AG20443 (cell line): ENCODE results near the gene ACTMAP.
"Not testable (repeated sequence)": the region's sequence is repeated elsewhere in the genome, so short reads cannot be mapped to it uniquely, and the experiment has no call there.

ENCODE experiments used
- DNase-seq: peaks from one replicate; pipeline ENCODE4 v3.0.0; 2012; ENCODE audit warnings: low spot score, mixed read lengths

ACTMAP gene

GRCh38 chr19:40776364-40776763, 26.1 kb upstream of the ACTMAP start:
- no peak for DNase-seq

DNA sequence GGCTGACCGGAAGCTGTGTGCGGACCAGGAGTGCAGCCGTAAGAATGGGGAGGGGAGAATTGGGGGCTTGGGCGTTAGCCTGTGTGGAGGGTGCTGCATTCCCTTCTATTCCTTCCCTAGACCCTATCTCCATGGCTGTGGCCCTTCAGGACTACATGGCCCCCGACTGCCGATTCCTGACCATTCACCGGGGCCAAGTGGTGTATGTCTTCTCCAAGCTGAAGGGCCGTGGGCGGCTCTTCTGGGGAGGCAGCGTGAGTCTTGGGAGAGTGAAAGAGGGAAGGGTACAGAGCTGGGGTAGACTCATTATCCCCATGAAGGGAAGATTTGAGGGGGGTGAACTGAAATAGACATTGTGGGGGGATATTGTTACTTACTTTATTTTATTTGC, 25.4 kb upstream of the ACTMAP start:
- DNase-seq, result no peak

DNA sequence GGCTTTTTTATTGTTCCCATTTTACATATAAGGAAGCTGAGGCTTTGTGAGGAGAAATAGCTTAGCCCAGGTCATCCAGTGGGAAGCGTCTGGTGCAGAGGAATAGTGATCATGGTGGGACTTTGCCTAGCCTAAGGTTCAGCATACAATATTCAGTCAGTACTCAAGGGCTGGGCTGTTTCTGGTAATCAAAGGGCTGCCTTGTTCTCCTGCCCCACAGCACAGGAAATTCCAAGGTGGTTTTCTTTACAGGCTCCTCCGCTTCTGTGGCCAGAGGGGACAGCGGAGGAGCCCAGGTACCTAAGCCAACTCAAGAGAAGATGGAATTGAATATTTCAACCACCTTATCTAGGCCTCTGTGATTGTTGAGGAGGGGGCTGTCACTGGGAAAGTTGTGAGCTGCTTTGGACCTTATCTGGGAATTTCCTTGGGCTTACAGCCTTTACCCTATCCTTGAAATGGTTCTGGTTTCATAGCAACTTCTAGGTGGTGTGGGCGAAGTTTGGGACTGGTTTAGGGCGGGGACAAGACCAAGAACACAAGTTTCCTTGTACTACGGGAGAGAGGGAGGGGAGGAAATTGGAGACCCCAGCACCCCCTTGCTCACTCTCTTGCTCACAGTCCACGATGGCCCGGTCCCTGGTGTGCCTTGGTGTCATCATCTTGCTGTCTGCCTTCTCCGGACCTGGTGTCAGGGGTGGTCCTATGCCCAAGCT, 24.8 kb upstream of the ACTMAP start, which contains the start of gene MIA:
TSS of gene MIA (plus strand) at position 606 of the 716 bp plus-strand sequence. CDS start at position 628, 22 bp downstream.
- no peak for DNase-seq

DNA sequence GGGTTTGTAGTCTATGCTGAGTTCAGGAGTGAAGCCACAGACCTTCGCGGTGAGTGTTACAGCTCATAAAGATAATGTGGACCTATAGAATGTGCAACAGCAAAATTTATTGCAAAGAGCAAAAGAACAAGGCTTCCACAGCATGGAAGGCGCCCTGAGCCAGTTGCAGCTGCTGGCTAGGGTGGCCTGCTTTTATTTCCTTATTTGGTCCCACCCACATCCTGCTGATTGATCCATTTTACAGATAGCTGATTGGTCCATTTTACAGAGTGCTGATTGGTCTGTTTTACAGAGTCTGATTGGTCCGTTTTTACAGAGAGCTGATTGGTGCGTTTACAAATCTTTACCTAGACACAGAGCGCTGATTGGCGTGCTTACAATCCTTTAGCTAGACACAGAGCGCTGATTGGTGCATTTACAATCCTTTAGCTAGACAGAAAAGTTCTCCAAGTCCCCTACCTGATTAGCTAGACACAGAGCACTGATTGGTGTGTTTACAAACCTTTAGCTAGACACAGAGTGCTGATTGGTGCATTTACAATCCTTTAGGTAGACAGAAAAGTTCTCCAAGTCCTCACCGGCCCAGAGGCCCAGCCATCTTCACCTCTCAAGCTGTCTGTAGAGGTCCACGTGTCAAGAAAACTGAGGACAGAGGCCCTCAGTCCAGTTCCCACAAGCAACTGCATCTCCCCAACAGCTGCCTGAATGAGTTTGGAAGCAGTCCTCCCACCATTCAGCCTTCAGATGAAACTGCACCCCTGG, 21.0 kb upstream of the ACTMAP start:
- DNase-seq, result not testable (repeated sequence)

DNA sequence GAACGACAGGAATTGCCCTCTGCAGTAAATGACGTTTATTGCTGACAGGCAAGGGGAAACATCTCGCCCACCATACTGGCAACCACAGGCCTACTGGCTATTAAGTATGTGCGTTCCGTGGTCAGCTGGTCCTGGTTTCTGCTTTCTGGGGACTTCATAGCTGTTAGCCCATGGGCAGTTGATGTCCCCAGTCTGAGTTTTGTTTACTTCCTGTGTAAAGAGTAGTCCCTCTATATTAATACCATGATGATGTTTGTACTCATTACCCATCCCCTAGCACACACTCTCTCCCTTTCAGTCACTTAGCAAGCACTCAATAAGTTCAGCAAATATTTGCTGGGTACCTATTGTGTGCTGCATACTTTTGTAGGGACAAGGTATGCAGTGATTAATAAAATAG, 18.6 kb upstream of the ACTMAP start:
- DNase-seq, result no peak

GRCh38 chr19:40766385-40766784, 16.1 kb upstream of the ACTMAP start:
- DNase-seq, result not testable (repeated sequence)

GRCh38 chr19:40763963-40764362, 13.7 kb upstream of the ACTMAP start:
- no peak for DNase-seq

- no peak for DNase-seq
Measured at GRCh38 chr19:40763526-40763925, 13.2 kb upstream of the ACTMAP start.

- no peak for DNase-seq
Measured at GRCh38 chr19:40762754-40763470, 12.6 kb upstream of the ACTMAP start.

DNA sequence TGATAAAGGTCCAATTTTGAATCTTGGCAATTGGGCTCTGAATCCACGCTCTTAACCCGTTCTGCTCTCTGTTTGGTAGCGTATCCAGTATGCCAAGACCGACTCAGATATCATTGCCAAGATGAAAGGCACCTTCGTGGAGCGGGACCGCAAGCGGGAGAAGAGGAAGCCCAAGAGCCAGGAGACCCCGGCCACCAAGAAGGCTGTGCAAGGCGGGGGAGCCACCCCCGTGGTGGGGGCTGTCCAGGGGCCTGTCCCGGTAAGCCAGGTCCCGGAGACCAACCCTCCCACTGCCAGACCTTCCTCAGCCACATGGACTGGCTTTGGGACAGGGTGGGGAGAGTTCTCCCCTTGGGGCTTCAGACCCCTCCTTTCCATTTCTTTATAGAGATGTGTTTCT, 9.1 kb upstream of the ACTMAP start:
- DNase-seq, result no peak

DNA sequence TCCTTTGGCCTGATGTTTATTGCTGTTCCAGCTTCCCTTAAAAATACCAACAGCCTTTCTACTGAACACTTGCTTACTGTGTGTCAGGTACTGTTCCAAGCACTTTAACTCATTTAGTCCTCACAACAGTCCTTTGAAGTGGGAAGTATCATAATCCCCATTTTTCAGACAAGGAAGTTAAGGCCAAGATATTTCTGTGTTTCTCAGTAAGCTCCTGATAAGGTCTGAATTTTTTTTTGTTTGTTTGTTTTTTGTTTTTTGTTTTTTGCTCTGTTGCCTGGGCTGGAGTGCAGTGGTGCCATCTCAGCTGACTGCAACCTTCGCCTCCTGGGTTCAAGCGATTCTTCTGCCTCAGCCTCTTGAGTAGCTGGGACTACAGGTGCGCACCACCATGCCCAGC, 8.2 kb upstream of the ACTMAP start:
- no peak for DNase-seq

- no peak for DNase-seq
Measured at GRCh38 chr19:40756502-40757110, 6.3 kb upstream of the ACTMAP start.

DNA sequence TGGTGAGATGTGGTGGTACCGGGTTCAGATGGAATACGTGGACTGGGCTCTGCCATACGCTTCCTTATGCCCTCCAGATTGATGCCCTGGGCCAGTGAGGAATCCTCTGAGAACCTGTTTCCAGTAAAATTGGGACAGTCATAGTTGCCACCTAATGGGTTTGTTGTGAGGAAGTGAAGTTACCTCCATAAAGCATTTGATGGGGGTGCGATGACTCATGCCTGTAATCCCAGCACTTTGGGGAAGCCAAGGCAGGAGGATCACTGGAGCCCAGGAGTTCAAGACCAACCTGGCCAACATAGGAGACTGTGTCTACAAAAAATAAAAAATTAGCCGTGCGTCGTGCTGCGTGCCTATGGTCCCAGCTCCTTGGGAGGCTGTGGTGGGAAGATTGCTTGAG, 5.5 kb upstream of the ACTMAP start:
- no peak for DNase-seq

DNA sequence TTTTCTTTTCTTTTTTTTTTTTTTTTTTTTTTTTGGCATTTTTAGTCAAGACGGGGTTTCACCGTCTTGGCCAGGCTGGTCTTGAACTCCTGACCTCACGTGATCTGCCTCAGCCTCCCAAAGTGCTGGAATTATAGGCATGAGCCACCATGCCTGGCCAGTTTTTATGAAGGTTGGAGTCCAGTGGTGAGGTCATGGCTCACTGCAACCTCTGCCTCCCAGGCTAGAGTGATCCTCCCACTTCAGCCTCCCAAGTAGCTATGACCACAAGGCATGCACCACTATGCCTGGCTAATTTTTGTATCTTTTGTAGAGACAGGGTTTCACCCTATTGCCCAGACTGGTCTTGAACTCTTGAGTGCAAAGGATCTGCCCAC, 5.0 kb upstream of the ACTMAP start:
- no peak for DNase-seq

DNA sequence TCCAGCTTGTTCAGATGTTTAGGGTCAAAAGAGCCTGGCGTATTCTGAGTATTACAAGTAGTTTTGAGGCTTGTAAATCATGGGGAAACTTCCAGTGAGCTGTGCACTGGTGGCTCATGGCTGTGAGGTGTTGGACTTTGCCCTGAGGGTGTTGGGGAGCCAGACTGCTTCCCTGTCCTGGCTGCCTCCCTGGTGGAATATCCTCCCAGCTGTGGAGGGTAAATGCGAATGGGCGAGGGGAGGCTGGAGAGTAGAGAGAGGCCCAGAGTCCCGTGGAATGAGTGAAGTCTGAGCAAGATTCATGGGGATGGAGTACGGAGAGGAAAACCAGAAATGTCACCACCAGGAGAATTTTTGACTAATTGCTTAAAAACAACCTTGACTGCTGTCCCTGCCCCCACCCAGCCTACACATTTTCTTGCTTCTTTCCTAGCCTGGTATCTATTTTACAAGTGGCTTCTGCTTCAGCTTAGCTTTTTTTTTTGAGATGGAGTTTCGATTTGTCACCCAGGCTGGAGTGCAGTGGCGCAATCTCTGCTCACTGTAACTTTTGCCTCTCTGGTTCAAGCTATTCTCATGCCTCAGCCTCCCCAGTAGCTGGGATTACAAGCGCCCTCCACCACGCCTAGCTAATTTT, 4.5 kb upstream of the ACTMAP start:
- DNase-seq, result no peak

- DNase-seq, result no peak
Measured at GRCh38 chr19:40752257-40752781, 2.0 kb upstream of the ACTMAP start.

GRCh38 chr19:40750874-40751537, 729 bp upstream of the ACTMAP start, which contains the start of gene SNRPA:
Gene SNRPA (plus strand): TSS chr19:40751203. CDS start chr19:40751409, 206 bp downstream.
- peak; percentile 96 for DNase-seq

DNA sequence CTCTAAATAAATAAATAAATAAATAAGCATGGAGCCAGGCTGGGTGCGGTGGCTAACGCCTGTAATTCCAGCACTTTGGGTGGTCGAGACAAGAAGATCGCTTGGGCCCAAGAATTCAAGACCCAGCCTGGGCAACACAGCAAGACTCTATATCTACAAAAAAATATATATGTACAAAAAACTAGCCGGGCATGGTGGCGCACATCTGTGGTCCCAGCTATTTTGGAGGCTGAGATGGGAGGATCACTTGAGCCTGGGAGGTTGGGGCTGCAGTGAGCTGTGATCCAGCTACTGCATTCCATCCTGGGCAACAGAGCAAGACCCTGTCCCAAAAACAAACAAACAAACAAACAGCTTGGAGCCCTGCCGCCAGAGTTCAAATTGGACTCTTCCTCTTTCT, 2.7 kb downstream of the ACTMAP start:
- no peak for DNase-seq

GRCh38 chr19:40745402-40745780, 4.9 kb downstream of the ACTMAP start:
- no peak for DNase-seq

DNA sequence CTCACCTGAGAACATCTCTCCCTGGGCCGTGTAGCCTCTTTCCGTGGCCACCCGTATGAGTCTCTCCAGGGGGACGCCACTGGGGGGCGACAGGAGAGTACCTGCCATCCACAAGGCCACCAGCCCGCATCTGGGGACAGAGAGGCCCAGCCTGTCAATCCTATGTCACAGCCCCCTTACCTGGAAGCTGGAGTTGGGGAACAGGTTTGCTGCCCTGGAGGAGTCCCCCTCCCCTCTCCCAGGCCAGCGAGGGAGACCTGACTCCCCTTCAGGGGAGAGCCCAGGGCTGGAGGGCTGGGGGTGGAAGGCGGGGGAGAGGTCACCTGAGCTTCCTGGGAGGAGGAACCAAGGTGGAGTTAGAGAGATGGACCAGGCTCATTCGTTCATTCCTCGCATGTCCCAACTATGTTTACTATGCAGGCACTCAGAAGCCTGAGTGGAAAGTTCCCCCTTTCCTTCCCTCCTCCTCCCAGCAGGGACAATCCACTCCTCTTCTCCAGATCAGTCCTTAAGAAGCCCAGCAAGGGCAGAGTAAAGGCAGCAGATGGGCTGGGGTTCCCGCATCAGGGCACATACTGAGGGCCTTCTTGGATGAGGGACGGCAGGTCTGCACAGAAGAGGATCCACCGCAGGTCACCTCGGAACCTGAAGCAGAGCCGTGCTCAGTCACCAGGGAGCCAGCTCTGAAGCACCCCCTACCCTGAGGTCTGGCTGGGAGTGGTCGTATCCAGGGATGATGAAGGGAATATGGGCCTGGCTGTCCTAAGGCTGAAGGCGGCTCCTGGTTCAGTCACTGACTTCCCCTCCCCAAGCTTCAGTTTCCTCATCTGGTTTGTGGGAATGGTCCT, 5.5 kb downstream of the ACTMAP start:
- no peak for DNase-seq
